Caco-2 (cell line): Measurements from ENCODE around the gene RNU11. TPM values are rescaled to one million over a fixed set of nuclear protein-coding genes. Genes with fewer than 3 reads are reported as not detected.
A peak's percentile ranks its signal among the peaks of the same experiment; 100 is the strongest.
"Not testable (repeated sequence)": the region's sequence is repeated elsewhere in the genome, so short reads cannot be mapped to it uniquely, and the experiment has no call there.

Experiments used
- BruUV-seq: library from RNA; stranded (reverse); fragments of 400-500 nt; replicated peaks from 2 replicates; lab custom pipeline; 2021; lab: Mats Ljungman, UMichigan
- CTCF ChIA-PET: fragments of 300-600 bp; sonication (Branson Sonifier 250); formaldehyde crosslinking; loops from one replicate; lab custom pipeline; 2022; ENCODE audit warnings: antibody characterized with exemption; lab: Charles Lee
- POLR2A ChIA-PET: fragments of 300-600 bp; sonication (Branson Sonifier 250); formaldehyde crosslinking; loops from one replicate; lab custom pipeline; 2022; ENCODE audit warnings: antibody characterized with exemption; lab: Charles Lee
- DNase-seq, 2 experiments: peaks; one replicate each; pipeline versions ENCODE4 v3.0.0 to v3.0.0-alpha.2; 2020 to 2022
- H3K27me3 ChIP-seq: replicated peaks from 2 replicates; pipeline ENCODE4 v1.6.0; 2011; ENCODE audit warnings: low read length; ENCODE audit not compliant: control insufficient read depth, insufficient read depth
- H3K36me3 ChIP-seq: 2 replicates; pipeline ENCODE4 v1.5.1; 2011; ENCODE audit warnings: low read length; ENCODE audit not compliant: control insufficient read depth, insufficient read depth
- H3K4me1 ChIP-seq: fragments of 250-450 bp; sonication (Bioruptor Pico); 2 replicates; pipeline ENCODE4 v1.5.1; 2020; ENCODE audit warnings: mild to moderate bottlenecking
- H3K4me3 ChIP-seq: 2 replicates; pipeline ENCODE4 v1.5.1; 2011; ENCODE audit warnings: low read depth, mild to moderate bottlenecking, control low read depth, low read length
- H3K9me3 ChIP-seq: fragments of 250-450 bp; sonication (Bioruptor Pico); 2 replicates; pipeline ENCODE4 v1.5.1; 2020; ENCODE audit warnings: mild to moderate bottlenecking, moderate library complexity
- H3K27ac Mint-ChIP-seq: one replicate; pipeline ENCODE4 v1.8.0; 2022; ENCODE audit warnings: mixed read lengths; ENCODE audit not compliant: unreplicated experiment
- H3K27me3 Mint-ChIP-seq: one replicate; pipeline ENCODE4 v1.8.0; 2022; ENCODE audit warnings: mixed read lengths; ENCODE audit not compliant: insufficient read depth, unreplicated experiment
- H3K36me3 Mint-ChIP-seq: one replicate; pipeline ENCODE4 v1.8.0; 2022; ENCODE audit warnings: mild to moderate bottlenecking, mixed read lengths; ENCODE audit not compliant: insufficient read depth, unreplicated experiment
- H3K4me1 Mint-ChIP-seq: one replicate; pipeline ENCODE4 v1.8.0; 2022; ENCODE audit warnings: low read depth, mixed read lengths; ENCODE audit not compliant: unreplicated experiment
- H3K4me3 Mint-ChIP-seq: one replicate; pipeline ENCODE4 v1.8.0; 2022; ENCODE audit warnings: mild to moderate bottlenecking, moderate library complexity, mixed read lengths; ENCODE audit not compliant: unreplicated experiment
- H3K9me3 Mint-ChIP-seq: one replicate; pipeline ENCODE4 v1.8.0; 2022; ENCODE audit warnings: mixed read lengths; ENCODE audit not compliant: unreplicated experiment
- CTCF ChIP-seq, 2 experiments: fragments of 200-600 bp in 1 of 2; IDR thresholded peaks; 1 replicate in 1 of 2; 2 replicates in 1 of 2; pipeline versions ENCODE4 v1.5.1 to v1.8.0; 2011 to 2022; ENCODE audit warnings: antibody characterized with exemption in 1 of 2, control low read depth in 1 of 2, inconsistent platforms in 1 of 2, low read depth in 1 of 2, low read length in 1 of 2, mild to moderate bottlenecking in 1 of 2, moderate library complexity in 1 of 2; ENCODE audit not compliant: insufficient read depth in 1 of 2, severe bottlenecking in 1 of 2, unreplicated experiment in 1 of 2
- intact Hi-C: fragments of 100-400 bp; cut with micrococcal nuclease; formaldehyde crosslinking; loops from one replicate; pipeline ENCODE4 v1.10.0; 2022; ENCODE audit not compliant: unreplicated experiment
- total RNA-seq: library from RNA; stranded (reverse); gene quantifications from 2 replicates; pipeline ENCODE4 v1.2.3, GENCODE V29; 2022

Gene RNU11
- total RNA-seq, 1 experiment from 2014 or later = not detected

GRCh38 chr1:28653870-28654269 lies 5.5 kb downstream of the RNU11 start:
- POLR2A ChIA-PET, H3K9me3 Mint-ChIP-seq, H3K4me3 Mint-ChIP-seq, H3K4me1 Mint-ChIP-seq, BruUV-seq, H3K27ac Mint-ChIP-seq, H3K4me1 ChIP-seq, H3K9me3 ChIP-seq, H3K36me3 Mint-ChIP-seq, H3K36me3 ChIP-seq, H3K4me3 ChIP-seq, intact Hi-C loops, H3K27me3 ChIP-seq, CTCF ChIA-PET, H3K27me3 Mint-ChIP-seq: not testable (repeated sequence)
- peak; percentile 21 to 36 for TF ChIP-seq CTCF (IDR thresholded peaks at IDR 0.05; ENCODE audit: insufficient read depth in 1 of 2, low read depth in 1 of 2, low read length in 1 of 2, severe bottlenecking in 1 of 2, unreplicated experiment in 1 of 2)
- DNase-seq = peak; percentile 34 to 44

- H3K36me3 ChIP-seq, H3K4me1 Mint-ChIP-seq, H3K27me3 ChIP-seq, H3K9me3 ChIP-seq, H3K4me3 Mint-ChIP-seq, BruUV-seq, H3K27me3 Mint-ChIP-seq, H3K4me3 ChIP-seq, intact Hi-C loops, H3K4me1 ChIP-seq, DNase-seq, H3K36me3 Mint-ChIP-seq, H3K27ac Mint-ChIP-seq, H3K9me3 Mint-ChIP-seq: not testable (repeated sequence)
- CTCF ChIA-PET = interaction anchor here (0.6 kb wide), 1 partner anchor 81 kb away, joined by 3 read pairs; no protein-coding TSS in a partner anchor
- POLR2A ChIA-PET = interaction anchor here (0.5 to 1.0 kb wide), 2 partner anchors 13 kb away, joined by 6 to 9 read pairs; partner anchors contain the start of genes GMEB1 and TAF12
These were observed 7.3 kb downstream of the RNU11 start for GRCh38 chr1:28655448-28656311.

- Mint-ChIP-seq H3K9me3 (no peaks in the 10 kb centered on the region), H3K36me3 (no peaks in the 10 kb centered on the region), H3K27me3 (no peaks in the 10 kb centered on the region), H3K4me3 (no peak overlapping the region), H3K27ac (no peak overlapping the region), H3K4me1 (no peaks in the 10 kb centered on the region)
- Histone ChIP-seq H3K4me3 (no peak overlapping the region), H3K4me1 (no peaks in the 10 kb centered on the region), H3K27me3 (no peaks in the 10 kb centered on the region), H3K36me3 (no peaks in the 10 kb centered on the region), H3K9me3 (no peaks in the 10 kb centered on the region)
- intact Hi-C loops = no loop called here
- ChIA-PET CTCF (no interaction called here), POLR2A (interaction anchor here (0.5 to 0.6 kb wide), 2 partner anchors 13 to 191 kb away, joined by 4 to 6 read pairs; partner anchors contain the start of gene TAF12)
- BruUV-seq = no TSS peak
- no peak for TF ChIP-seq CTCF (IDR thresholded peaks at IDR 0.05; ENCODE audit: insufficient read depth in 1 of 2, low read depth in 1 of 2, low read length in 1 of 2, severe bottlenecking in 1 of 2, unreplicated experiment in 1 of 2)
- DNase-seq = no peak
These were observed 7.9 kb downstream of the RNU11 start for GRCh38 chr1:28656335-28656734.
